Activated T-cell treated with anti-CD3 and anti-CD28 coated beads, Interleukin-2, amount 50 U/mL, for 72 hours (primary cell): ENCODE data around the gene PIEZO1. TPM values are rescaled to one million over a fixed set of nuclear protein-coding genes. Genes with fewer than 3 reads are reported as not detected.

ENCODE experiments used
- ATAC-seq, 2 donors: fragments of 150-1000 bp; cut with Tn5 transposase; replicated peaks in 1 of 2; 2 replicates each; pipeline ENCODE4 v1.10.0; 2021; ENCODE audit warnings: moderate library complexity in 2 of 2, mild to moderate bottlenecking in 1 of 2
- DNase-seq, 2 donors: peaks; one replicate each; pipeline ENCODE4 v3.0.0; 2021 to 2022; ENCODE audit warnings: mixed read lengths in 1 of 2
- H3K27ac Mint-ChIP-seq: one replicate; pipeline ENCODE4 v1.8.0; 2022; ENCODE audit warnings: mild to moderate bottlenecking, moderate library complexity, mixed read lengths
- H3K27me3 Mint-ChIP-seq: one replicate; pipeline ENCODE4 v1.8.0; 2022; ENCODE audit warnings: low read depth, mixed read lengths
- H3K36me3 Mint-ChIP-seq, 2 donors: one replicate each; pipeline ENCODE4 v1.8.0; 2022; ENCODE audit warnings: mixed read lengths in 2 of 2, mild to moderate bottlenecking in 1 of 2; ENCODE audit not compliant: insufficient read depth in 2 of 2
- H3K4me1 Mint-ChIP-seq: one replicate; pipeline ENCODE4 v1.8.0; 2022; ENCODE audit warnings: low read depth, mixed read lengths
- H3K4me3 Mint-ChIP-seq, 2 donors: one replicate each; pipeline ENCODE4 v1.8.0; 2022; ENCODE audit warnings: mild to moderate bottlenecking in 2 of 2, mixed read lengths in 2 of 2, moderate library complexity in 2 of 2
- H3K9me3 Mint-ChIP-seq, 2 donors: one replicate each; pipeline ENCODE4 v1.8.0; 2022; ENCODE audit warnings: mixed read lengths in 2 of 2
- total RNA-seq, 2 donors: library from RNA; stranded (reverse); gene quantifications; one replicate each; pipeline ENCODE4 v1.2.3, GENCODE V29; 2022

PIEZO1 gene
- total RNA-seq, 2 donors from 2014 or later: 94.1 to 141 TPM

- no peak for ATAC-seq
- Mint-ChIP-seq H3K36me3 (peaks cover 0 to 2% of the 10 kb centered on the region in 2 donors), H3K9me3 (no peaks in the 10 kb centered on the region)
Measured at GRCh38 chr16:88813269-88814143, 28.5 kb upstream of the PIEZO1 start.

GRCh38 chr16:88812513-88813268 is 27.7 kb upstream of the PIEZO1 start:
- ATAC-seq: no peak
- Mint-ChIP-seq H3K36me3 (peaks cover 0 to 2% of the 10 kb centered on the region in 2 donors), H3K9me3 (no peaks in the 10 kb centered on the region), H3K27me3 (no peaks in the 10 kb centered on the region), H3K27ac (peak overlapping the region; percentile 76), H3K4me3 (peak overlapping the region; percentile 90 to 97), H3K4me1 (peaks cover 36% of the 10 kb centered on the region)
- peak; percentile 31 to 36 for DNase-seq

More at GRCh38 chr16:88813269-88814143, 28.5 kb upstream of the PIEZO1 start:
- DNase-seq: no peak
- Mint-ChIP-seq H3K27me3 (no peaks in the 10 kb centered on the region), H3K4me3 (peak overlapping the region; percentile 90 to 97), H3K4me1 (peaks cover 28% of the 10 kb centered on the region), H3K27ac (no peak overlapping the region)

- H3K9me3 Mint-ChIP-seq: no peaks in the 10 kb centered on the region
- peaks cover 0 to 2% of the 10 kb centered on the region in 2 donors for H3K36me3 Mint-ChIP-seq
- H3K27me3 Mint-ChIP-seq: no peaks in the 10 kb centered on the region
- peak within 1 kb of the TSS; percentile 96 for H3K27ac Mint-ChIP-seq
- ATAC-seq (peak; percentile 76 to 78), DNase-seq (peak; percentile 97 to 100)
- peaks cover 36% of the 10 kb centered on the region for H3K4me1 Mint-ChIP-seq
- peak within 1 kb of the TSS; percentile 97 to 98 for H3K4me3 Mint-ChIP-seq
Measured at GRCh38 chr16:88811769-88812512, 26.9 kb upstream of the PIEZO1 start, which contains the start of gene APRT. Gene APRT (minus strand): TSS chr16:88811928. CDS start chr16:88811899, 29 bp downstream.

- DNase-seq: peak; percentile 78 to 80
- Mint-ChIP-seq H3K27ac (peak overlapping the region; percentile 96), H3K36me3 (peaks cover 0 to 2% of the 10 kb centered on the region in 2 donors)
Measured at GRCh38 chr16:88810912-88811768, 26.1 kb upstream of the PIEZO1 start.

GRCh38 chr16:88810166-88810911 is 25.3 kb upstream of the PIEZO1 start:
- peaks cover 0 to 2% of the 10 kb centered on the region in 2 donors for H3K36me3 Mint-ChIP-seq

More at GRCh38 chr16:88810912-88811768, 26.1 kb upstream of the PIEZO1 start:
- Mint-ChIP-seq H3K9me3 (no peaks in the 10 kb centered on the region), H3K27me3 (no peaks in the 10 kb centered on the region), H3K4me3 (peak overlapping the region; percentile 97 to 98), H3K4me1 (peaks cover 36% of the 10 kb centered on the region)
- peak; percentile 64 to 65 for ATAC-seq

GRCh38 chr16:88809676-88810165 is 24.7 kb upstream of the PIEZO1 start:
- ATAC-seq: no peak
- H3K36me3 Mint-ChIP-seq: peaks cover 0 to 2% of the 10 kb centered on the region in 2 donors
- no peaks in the 10 kb centered on the region for H3K9me3 Mint-ChIP-seq
- no peak for DNase-seq
- H3K4me1 Mint-ChIP-seq: peaks cover 36% of the 10 kb centered on the region
- H3K27ac Mint-ChIP-seq: no peak overlapping the region
- H3K4me3 Mint-ChIP-seq: peak overlapping the region; percentile 97 to 98
- H3K27me3 Mint-ChIP-seq: no peaks in the 10 kb centered on the region

More at GRCh38 chr16:88810166-88810911, 25.3 kb upstream of the PIEZO1 start:
- H3K4me3 Mint-ChIP-seq: peak overlapping the region; percentile 97 to 98
- no peaks in the 10 kb centered on the region for H3K9me3 Mint-ChIP-seq
- H3K27me3 Mint-ChIP-seq: no peaks in the 10 kb centered on the region
- peak overlapping the region; percentile 96 for H3K27ac Mint-ChIP-seq
- DNase-seq (peak; percentile 46 to 51), ATAC-seq (no peak)
- peaks cover 36% of the 10 kb centered on the region for H3K4me1 Mint-ChIP-seq

- no peaks in the 10 kb centered on the region for H3K27me3 Mint-ChIP-seq
- H3K36me3 Mint-ChIP-seq: peaks cover 0 to 2% of the 10 kb centered on the region in 2 donors
- H3K4me1 Mint-ChIP-seq: peaks cover 36% of the 10 kb centered on the region
- DNase-seq: no peak
- H3K9me3 Mint-ChIP-seq: no peaks in the 10 kb centered on the region
- H3K4me3 Mint-ChIP-seq: peak overlapping the region; percentile 97 to 98
- ATAC-seq: no peak
- H3K27ac Mint-ChIP-seq: peak overlapping the region; percentile 28
Measured at GRCh38 chr16:88809068-88809675, 24.2 kb upstream of the PIEZO1 start.

GRCh38 chr16:88807626-88808453 is 22.8 kb upstream of the PIEZO1 start:
- DNase-seq: no peak
- H3K27ac Mint-ChIP-seq: peak overlapping the region; percentile 57
- no peaks in the 10 kb centered on the region for H3K9me3 Mint-ChIP-seq
- peaks cover 0 to 2% of the 10 kb centered on the region in 2 donors for H3K36me3 Mint-ChIP-seq
- H3K4me1 Mint-ChIP-seq: peaks cover 34% of the 10 kb centered on the region
- H3K4me3 Mint-ChIP-seq: peak overlapping the region in 1 of 2 donors; percentile 37
- ATAC-seq: no peak
- H3K27me3 Mint-ChIP-seq: no peaks in the 10 kb centered on the region

GRCh38 chr16:88807142-88807625 is 22.2 kb upstream of the PIEZO1 start:
- Mint-ChIP-seq H3K9me3 (no peaks in the 10 kb centered on the region), H3K4me1 (peaks cover 31% of the 10 kb centered on the region), H3K27me3 (no peaks in the 10 kb centered on the region), H3K4me3 (no peak overlapping the region), H3K36me3 (peaks cover 0 to 2% of the 10 kb centered on the region in 2 donors), H3K27ac (no peak overlapping the region)
- ATAC-seq (no peak), DNase-seq (no peak)

- peak overlapping the region in 1 of 2 donors; percentile 52 for H3K4me3 Mint-ChIP-seq
Measured at GRCh38 chr16:88806491-88807111, 21.6 kb upstream of the PIEZO1 start.

More at GRCh38 chr16:88806491-88807111, 21.6 kb upstream of the PIEZO1 start:
- no peak for ATAC-seq
- DNase-seq: no peak
- Mint-ChIP-seq H3K27ac (no peak overlapping the region), H3K27me3 (no peaks in the 10 kb centered on the region), H3K36me3 (peaks cover 0 to 2% of the 10 kb centered on the region in 2 donors), H3K9me3 (no peaks in the 10 kb centered on the region), H3K4me1 (peaks cover 32% of the 10 kb centered on the region)
